HG03045 (cell line): ENCODE measurements around the gene RSL24D1.

Experiments
- ATAC-seq: cut with Tn5 transposase; IDR thresholded peaks from one replicate; pipeline ENCODE4 v1.9.1; 2021; ENCODE audit warnings: mild to moderate bottlenecking, moderate library complexity; ENCODE audit not compliant: unreplicated experiment

The RSL24D1 gene

DNA sequence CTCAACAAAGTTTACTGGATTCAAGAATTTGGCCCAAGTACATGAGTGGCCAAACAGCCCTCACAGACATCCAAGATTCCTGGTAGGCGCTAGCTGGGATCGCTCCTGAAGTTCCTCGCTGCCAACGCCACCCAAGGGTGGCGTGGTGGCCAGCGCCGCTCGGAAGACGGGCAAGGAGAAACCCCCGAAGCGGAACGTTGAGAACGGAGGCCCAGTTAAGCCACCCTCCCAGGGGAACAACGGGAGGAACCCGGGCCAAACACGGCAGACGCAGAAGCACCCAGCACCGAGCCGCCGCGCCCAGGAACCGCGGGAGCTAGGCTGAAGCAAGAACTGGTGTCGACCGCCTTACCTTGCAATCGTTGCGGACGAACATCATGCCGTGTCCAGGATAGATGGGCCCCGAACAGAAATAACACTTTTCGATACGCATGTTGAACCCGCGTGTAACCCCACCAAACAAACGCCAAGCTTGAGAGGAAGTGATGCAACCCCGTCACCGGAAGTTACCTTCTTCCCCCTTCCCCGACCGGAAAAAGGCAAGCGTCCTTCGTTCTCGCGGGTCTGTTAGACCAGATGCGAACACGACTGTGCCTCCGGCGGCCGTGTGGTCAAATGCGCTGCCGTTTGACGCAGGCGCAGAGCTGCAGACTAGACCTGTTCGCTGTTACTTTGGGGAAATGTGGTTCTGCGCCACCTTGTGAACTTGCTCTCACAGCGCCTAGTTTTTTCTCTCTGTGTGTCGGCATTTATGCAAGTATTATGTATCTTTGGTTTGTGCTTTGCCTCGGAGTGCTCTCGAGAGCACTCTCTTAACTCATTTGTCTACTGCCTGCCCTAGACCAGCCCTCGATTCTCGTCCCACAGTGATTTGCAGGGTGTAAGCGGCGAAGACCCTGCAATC lies at the start of gene RSL24D1:
RSL24D1 (minus strand) TSS at position 484 of the 904 bp plus-strand sequence; CDS start at position 433, 51 bp downstream.
- ATAC-seq: peak; percentile 99

- no peak for ATAC-seq
Measured at GRCh38 chr15:55245059-55245458, 48.3 kb upstream of the RSL24D1 start.

DNA sequence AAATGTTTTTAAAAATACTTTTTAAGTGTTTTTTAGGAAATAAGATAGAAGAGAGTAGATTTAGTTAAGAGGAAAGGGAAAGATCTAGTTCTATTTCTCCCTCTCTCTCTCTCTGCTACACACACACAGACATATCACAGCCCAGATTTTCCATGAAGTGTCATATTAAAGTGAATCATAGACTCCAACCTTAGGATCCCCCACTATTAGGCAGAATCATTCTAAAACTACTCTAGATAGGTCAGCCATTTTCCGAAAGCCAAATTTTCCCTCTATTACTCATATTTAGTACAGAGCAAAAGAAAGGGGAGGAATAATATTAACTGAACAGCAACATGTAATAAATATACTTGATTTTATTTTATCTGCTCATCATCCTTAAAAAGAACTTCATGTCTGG lies 45.1 kb upstream of the RSL24D1 start:
- ATAC-seq: no peak

DNA sequence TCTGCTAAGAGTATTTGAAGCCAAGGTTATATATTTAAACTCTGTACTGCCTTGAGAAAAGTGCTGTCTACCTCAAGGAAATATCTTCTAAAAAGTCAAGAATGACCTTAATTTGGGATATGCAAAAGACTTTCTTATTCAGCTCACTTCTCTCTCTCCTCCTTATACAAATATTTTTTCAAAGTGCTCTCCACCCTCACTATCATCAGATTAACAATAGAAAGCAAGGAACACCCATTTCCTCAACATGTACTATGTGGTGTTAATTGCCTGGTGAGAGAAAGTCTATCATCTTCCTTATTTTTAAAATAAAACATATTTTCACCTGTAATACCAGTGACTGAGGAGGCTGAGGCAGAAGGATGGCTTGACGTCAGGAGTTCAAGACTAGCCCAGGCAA lies 44.4 kb upstream of the RSL24D1 start:
- ATAC-seq: no peak

DNA sequence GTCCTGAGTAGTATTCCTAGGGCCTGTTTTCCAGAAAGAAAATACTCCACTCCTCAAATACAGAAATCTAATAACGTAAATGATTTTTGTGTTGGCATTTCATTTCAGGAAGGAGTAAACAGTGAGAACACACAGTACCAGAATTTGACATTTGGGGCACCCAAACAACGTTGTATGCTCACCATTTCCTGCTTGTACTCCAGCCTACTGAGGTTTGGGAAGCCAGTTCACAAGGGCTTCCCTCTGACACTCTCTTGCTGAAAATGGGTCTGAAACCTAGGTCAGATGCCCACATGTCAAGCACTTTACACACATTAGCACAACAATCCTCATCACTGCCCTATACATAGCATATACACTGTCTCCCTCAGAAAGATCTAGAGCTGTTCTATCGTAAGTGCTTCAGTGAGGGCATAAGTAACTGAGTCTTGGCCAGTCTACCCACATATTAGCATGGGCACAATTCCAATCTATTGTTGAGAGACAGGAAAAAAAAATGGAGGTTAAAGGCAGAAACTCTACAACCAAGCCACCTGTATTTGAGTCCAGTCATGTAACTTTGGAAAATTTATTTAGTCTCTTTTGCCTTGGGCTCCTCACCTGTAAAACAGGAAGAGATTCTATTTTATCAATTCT lies 43.5 kb upstream of the RSL24D1 start:
- ATAC-seq: no peak

- no peak for ATAC-seq
Measured at GRCh38 chr15:55239440-55240124, 42.8 kb upstream of the RSL24D1 start.

DNA sequence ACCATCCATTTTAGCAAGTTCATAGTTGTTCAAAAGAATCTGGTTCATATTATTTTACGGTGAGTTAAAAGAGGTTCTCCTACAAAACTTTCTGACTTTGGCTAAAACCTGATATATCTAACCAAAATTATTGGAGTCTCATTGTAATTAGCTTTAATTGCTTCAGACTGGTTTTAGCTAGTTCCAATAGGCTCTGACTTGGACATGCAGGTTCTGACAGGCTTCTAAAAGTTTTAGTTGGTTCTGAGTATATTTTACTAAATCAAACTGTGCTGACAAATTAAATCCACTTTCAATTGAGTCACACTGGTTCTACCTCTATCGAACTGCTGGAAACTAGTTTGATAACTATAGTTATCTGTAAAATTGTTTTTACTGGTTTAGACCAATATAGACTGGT lies 42.1 kb upstream of the RSL24D1 start:
- no peak for ATAC-seq

DNA sequence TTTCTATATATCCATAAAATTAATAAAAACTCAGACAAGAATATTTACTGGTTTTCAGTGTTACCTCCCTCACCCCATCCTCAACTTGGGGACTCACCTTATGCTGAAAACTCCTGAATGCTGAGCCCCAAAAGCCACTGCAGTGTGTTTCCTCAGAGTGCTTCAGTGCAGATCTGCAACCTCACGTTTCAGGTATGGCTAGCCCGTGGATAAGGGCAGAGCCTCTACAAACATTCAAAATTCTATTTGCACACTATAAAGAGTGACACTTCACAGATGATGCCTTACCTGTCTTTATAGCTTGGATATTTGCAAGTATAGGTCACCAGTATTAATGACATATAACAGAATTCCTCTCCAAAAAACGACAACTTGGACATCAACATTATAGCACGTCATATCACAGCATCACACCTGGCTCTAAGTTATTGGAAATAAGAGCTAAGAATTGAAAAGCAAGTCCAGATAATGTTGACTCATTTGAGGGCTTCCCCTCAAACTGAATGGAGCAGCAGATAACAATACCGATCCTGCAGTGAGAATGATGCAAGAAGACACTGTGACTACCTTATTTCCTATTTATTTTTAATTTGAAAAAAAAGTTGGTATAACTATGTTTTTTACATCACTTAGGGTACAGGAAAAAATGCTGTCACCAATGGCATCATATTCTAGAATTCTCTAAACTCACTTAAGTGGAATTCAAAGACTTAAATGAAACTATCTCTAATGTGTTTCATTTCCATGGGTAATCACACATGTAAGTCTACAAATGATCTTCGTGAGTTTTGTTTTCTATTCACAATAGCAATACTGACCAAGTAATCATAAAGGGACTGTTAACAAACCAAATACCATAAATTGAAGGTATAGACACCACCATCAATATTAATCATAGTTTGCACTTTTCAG lies 40.7 kb upstream of the RSL24D1 start:
- no peak for ATAC-seq

DNA sequence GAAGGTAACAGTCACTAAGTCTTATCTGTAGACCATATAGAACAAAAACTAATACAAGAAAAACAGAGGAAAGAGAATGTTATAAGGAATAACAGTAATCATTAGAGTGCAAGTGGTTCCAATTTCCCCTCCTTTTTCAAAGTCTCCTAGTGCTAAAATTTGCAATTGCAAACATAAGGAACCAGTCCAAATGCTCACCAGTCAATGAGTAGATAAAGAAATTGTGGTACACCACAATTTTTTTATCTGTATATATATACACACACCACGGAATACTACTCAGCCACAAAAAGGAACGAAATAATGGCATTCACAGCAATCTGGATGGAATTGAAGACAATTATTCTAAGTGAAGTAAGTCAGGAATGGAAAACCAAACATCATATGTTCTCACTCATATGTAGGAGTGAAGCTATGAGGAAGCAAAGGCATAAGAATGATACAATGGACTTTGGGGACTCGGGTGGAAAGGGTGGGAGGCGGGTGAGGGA lies 38.9 kb upstream of the RSL24D1 start:
- ATAC-seq: no peak

GRCh38 chr15:55234800-55235104 lies 38.0 kb upstream of the RSL24D1 start:
- no peak for ATAC-seq

DNA sequence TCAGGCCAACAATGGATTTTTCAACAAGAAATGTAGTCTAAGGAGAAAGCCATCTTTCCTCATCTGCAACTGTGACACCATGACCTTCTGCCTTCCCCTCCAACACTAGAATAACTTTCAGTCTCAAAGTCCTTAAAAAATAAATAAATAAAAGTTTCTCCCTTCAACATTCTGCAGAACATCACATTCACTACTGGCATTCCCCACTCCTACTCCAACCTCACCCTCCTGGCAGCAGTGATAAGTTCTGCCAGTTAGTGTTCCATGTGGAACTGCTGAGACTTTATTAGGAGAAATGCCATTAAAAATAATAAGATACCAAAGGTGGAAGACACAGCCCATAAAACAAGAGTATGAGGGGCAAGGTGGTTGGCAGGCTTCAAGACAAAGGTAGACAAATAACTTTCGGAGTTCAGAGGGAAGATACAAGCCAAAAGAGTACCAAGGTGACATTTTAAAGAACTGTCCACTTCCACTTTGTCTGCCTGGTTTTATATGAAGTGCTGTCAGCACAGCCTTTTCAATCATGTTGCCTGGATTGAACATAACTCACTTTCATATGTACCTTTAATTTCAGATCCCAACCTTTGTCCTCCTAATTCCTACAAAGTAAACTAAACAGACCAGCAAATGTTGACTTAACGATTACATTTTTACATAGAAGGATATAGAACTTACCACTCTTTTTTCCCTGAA lies 37.5 kb upstream of the RSL24D1 start:
- no peak for ATAC-seq

- ATAC-seq: no peak
Measured at GRCh38 chr15:55231455-55231854, 34.7 kb upstream of the RSL24D1 start.

DNA sequence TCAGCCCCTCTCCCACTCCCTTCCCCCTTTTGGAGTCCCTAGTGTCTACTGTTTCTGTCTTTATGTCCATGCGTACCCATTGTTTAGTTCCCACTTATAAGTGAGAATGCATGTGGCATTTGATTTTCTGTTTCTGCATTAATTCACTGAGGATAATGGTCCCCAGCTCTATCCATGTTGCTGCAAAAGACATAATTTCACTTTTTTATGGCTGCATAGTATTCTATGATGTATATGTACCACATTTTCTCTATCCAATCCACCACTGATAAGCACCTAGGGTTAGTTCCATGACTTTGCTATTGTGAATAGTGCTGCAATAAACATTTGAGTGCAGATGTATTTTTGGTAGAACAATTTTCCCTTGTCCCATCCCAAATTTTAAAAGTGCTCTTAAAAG lies 34.2 kb upstream of the RSL24D1 start:
- ATAC-seq: no peak

DNA sequence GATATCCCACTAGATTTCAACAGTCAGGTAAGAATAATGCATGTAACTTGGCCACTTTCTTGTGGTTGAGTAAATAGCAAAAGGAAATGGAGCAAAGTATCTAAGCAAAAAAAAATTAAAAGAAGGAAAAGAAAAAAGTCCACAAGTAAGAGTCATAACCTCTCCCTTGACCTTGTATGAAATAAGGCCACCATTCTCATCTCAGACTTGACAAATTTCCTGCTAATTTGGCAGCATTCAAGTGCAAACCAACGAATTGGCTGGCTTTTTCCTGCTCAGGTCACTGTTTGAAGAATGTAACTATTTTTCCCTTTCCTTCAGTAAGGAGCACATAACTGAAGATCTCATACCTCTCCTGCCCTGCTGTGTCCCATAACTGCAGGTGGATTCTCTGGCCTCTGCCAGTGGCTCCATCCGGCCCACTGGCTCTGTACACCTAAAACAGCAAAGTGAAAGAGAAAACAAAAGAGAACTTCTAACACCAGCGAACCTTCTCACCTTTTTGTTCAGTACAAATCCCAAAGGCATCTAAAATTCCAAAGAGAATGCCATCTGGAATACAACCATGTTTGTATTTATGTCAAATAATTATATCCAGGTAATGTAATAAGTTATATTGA lies 33.4 kb upstream of the RSL24D1 start:
- ATAC-seq: no peak

DNA sequence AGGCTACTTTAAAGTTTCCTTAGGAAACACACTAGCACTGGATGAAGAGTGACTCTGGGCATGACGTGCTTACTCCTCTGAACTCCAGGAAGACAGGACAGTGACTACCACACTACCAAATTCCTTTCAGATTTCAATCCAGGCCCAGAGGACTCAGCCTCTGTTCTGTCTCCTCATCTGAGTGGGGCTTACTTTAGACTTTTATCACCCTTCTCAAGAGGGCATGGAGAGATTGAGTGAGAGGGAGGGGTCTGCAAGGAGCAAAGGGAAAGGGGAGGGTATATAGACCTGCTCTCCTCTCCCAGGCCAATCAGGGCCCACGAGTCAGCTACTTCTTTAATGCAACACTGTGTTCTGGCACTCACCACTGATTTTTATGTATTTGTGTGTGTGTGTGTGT lies 29.4 kb upstream of the RSL24D1 start:
- ATAC-seq: no peak

DNA sequence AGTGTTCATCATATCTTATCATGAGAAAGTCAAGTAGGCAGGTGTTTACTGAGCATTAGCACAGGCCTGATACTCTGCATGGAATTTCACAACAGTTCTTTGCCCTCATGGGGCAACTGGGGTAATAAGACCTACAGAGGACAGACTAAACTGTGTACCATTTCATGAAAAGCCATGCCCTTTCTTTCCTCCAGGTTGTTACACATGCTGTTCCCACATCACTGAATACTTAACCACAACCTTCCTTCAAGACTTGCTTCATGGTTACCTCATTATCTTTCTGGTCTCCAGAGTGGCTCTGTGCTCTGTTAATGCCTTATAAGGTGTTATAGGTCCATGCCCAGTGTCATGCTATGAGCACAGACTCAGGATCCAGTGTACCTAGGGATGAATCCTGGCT lies 28.2 kb upstream of the RSL24D1 start:
- no peak for ATAC-seq

- ATAC-seq: peak; percentile 69
Measured at GRCh38 chr15:55222588-55222987, 25.8 kb upstream of the RSL24D1 start.

- no peak for ATAC-seq
Measured at GRCh38 chr15:55221090-55222011, 24.6 kb upstream of the RSL24D1 start.

- no peak for ATAC-seq
Measured at GRCh38 chr15:55220606-55221005, 23.9 kb upstream of the RSL24D1 start.
